GM21825 (cell line): ENCODE results near the gene PROX1.

ENCODE experiments used
- ATAC-seq: cut with Tn5 transposase; IDR thresholded peaks from one replicate; pipeline ENCODE4 v1.9.1; 2021; ENCODE audit warnings: mild to moderate bottlenecking, moderate library complexity; ENCODE audit not compliant: unreplicated experiment

PROX1 gene, protein sequence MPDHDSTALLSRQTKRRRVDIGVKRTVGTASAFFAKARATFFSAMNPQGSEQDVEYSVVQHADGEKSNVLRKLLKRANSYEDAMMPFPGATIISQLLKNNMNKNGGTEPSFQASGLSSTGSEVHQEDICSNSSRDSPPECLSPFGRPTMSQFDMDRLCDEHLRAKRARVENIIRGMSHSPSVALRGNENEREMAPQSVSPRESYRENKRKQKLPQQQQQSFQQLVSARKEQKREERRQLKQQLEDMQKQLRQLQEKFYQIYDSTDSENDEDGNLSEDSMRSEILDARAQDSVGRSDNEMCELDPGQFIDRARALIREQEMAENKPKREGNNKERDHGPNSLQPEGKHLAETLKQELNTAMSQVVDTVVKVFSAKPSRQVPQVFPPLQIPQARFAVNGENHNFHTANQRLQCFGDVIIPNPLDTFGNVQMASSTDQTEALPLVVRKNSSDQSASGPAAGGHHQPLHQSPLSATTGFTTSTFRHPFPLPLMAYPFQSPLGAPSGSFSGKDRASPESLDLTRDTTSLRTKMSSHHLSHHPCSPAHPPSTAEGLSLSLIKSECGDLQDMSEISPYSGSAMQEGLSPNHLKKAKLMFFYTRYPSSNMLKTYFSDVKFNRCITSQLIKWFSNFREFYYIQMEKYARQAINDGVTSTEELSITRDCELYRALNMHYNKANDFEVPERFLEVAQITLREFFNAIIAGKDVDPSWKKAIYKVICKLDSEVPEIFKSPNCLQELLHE

GRCh38 chr1:213987927-213988506, at the start of gene PROX1:
Gene PROX1, plus strand, starts transcription at chr1:213987973. Its CDS starts 8,563 bp downstream, at chr1:213996536.
- ATAC-seq, result peak; percentile 13

GRCh38 chr1:213938776-213939175, 49.0 kb upstream of the PROX1 start:
- ATAC-seq, result no peak

DNA sequence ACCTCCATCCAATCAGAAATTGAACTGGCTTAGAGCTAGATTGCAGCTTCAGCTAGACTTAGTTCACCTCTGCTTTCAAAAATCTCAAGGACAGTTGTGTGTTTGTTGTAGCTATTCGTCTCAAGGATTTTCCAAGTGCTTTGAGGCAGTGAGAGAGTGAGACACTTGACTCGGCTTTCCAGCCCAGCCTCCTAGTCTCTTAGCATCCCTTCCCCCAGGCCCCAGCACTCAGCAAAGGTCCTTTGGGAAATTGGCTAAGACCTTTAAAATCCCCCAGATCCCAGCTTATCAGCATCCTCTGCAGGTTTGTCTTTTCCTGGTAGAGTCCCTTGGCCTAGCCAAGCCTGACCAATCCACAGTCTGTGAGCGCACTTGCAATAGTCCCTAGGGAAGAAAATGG, 47.9 kb upstream of the PROX1 start:
- no peak for ATAC-seq

DNA sequence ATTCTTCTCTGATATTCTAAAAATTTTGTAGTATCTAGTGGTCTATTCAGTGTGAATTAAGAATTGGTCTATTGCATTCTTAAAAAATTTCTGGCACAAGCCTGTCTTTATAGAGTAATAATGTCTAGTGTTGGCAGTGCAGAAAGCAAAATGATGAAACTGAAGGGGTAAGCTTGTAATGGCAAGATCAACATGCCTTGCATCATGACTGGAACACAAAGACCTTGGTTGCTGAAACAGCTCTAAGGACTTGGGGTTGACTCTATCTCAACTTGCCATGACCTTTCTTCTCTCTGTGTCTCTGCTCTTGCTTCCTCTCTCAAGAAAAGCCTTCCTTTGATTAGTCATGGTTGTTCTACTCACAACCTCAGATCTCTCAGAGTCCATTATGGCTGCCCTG, 46.8 kb upstream of the PROX1 start:
- ATAC-seq, result no peak

- ATAC-seq, result no peak
These were observed 45.7 kb upstream of the PROX1 start for GRCh38 chr1:213942061-213942460.

DNA sequence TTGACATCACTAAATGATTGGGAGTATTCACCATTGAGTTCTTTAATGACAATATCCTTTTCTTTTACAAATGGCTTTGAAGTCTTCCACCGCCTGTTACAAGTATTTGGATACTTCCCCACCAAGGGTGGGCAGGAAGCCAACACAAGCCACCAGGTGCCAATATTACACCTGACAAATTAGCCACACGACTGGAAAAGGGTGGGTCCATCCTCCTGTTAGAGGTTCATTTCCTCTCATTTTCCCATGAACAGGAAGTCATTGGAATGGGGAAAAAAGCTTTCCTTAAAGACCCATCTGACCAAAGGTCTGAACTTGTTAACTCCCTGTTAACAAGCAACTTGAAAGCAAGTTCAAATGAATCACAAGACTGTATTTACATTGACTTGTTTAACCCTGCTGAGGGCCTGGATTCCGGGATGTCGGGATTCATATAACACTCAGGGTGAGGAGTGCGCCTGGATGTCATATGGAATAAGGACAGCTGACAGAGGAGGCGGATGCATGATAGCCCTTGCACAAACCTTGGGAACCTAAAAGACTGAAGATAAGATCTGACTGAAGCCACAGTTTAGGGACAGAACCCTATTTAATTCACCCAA, 40.5 kb upstream of the PROX1 start:
- no peak for ATAC-seq

- no peak for ATAC-seq
These were observed 35.9 kb upstream of the PROX1 start for GRCh38 chr1:213951876-213952275.

GRCh38 chr1:213953806-213954205, 34.0 kb upstream of the PROX1 start:
- no peak for ATAC-seq

GRCh38 chr1:213956295-213956770, 31.4 kb upstream of the PROX1 start:
- ATAC-seq, result no peak

- ATAC-seq, result no peak
These were observed 29.4 kb upstream of the PROX1 start for GRCh38 chr1:213958346-213958745.

- ATAC-seq, result no peak
These were observed 26.8 kb upstream of the PROX1 start for GRCh38 chr1:213960963-213961362.

GRCh38 chr1:213962508-213962907, 25.3 kb upstream of the PROX1 start:
- ATAC-seq, result no peak

DNA sequence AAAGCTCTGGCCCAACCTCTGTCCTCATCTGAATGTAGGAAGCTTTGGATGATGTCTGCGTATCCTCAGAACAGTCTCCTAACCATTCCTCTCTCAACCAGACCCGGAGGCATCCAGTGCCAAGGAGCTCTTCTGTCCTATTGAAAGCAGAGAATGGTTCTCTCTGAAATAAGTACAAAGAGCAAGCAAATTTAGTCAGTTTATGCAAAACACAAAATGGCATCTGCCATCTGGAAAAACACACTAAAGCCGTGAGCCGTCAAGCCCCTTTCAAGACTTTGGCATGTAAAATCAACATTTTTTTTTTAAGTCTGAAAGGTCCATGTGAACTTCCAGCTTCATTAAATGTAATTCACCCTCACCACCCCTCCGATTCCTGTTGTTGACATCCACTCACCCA, 21.7 kb upstream of the PROX1 start:
- no peak for ATAC-seq

- no peak for ATAC-seq
These were observed 19.5 kb upstream of the PROX1 start for GRCh38 chr1:213968146-213968825.

DNA sequence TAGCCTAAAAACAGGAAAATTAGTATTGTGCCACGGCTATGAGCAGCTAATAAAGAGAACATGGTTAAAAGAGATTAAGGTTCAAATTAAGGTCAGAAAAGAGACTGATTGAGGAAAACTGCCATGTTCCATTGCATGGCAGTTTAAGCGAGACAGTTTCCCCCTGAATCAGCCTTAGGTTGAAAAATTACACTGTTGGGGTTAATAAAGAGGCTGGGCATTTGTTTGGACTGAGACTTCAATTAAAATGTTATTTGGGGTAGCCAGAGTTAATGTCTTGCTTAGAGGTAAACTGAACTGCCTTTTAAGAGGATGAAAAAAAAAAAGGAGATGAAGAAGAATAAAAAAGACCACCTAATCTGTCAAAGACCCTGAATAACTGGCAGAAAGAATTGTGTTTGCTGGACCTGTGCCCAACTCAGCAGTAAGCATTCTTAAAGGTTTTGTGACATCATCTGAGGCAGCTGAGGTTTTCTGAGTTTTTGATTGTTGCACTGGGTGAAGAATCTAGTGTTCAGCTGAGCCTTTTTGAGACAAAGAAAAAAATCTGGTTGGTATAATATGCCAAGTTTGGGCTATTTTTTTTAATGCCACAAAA, 17.7 kb upstream of the PROX1 start:
- no peak for ATAC-seq

DNA sequence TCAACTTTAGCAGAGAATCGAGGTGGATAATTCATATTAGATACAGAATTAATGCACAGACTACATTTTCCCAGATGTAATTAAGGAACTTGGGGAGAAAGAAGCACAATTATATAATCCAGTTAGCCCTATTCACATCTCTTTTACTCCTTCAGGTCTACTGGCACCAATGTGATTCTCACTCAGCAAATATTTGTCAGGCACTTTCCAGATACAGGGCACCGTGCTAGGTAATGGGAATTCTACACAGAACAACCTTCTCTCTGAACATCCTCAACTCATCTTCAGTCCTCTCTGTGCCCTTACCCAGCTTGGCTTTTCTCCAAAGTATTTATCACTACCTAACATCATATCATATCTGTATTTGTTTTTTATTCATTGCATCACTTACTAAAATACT, 15.6 kb upstream of the PROX1 start:
- no peak for ATAC-seq

DNA sequence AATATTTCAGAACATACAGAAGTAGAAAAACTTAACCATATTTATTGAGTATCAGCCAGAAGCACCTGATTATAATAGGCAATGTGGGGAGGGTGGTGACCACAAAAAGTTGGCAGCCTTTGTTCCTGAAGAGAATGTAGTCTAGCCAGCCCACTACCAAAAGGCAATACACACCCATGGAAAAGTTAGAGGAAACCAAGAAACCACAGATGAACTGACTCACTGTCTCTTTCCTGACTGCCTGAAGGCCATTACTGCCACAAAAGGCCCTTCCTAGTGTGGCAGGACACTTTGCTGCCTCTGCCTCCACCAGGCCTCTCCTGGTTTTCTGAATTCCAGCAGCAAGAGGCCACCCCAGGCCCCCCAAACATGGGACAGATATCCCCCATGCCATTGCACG, 14.6 kb upstream of the PROX1 start:
- no peak for ATAC-seq

GRCh38 chr1:213976665-213977485, 10.9 kb upstream of the PROX1 start:
- no peak for ATAC-seq

DNA sequence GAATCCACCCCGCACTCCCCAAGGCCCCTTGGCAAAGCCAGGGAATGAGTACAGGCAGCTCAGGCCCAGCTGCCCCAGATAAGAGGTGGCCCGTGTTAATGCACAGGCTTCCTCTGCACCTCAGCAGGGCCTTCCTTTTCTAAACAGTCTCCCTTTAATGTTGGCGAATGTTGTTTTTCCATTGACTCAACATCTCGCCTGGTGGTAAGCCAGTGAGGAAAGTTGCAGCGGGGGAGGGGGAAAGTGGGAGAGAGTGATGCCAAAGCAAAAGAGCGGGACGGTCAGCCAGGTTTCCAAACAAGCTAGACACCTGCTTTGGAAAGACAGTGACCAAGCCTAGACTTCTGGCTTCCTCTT, 10.3 kb upstream of the PROX1 start:
- ATAC-seq, result no peak

- ATAC-seq, result no peak
These were observed 9.9 kb upstream of the PROX1 start for GRCh38 chr1:213977909-213978308.
